Dermis blood vessel endothelial cell (primary cell): ENCODE measurements around the gene DGKD. TPM values are rescaled to one million over a fixed set of nuclear protein-coding genes. Genes with fewer than 3 reads are reported as not detected.
A peak's percentile ranks its signal among the peaks of the same experiment; 100 is the strongest.

Source experiments
- DNase-seq: peaks from one replicate; pipeline ENCODE4 v3.0.0; 2010
- total RNA-seq: library from RNA; depleted of rRNA; stranded (reverse); fragments of >200 nt; gene quantifications from 2 replicates; pipeline ENCODE4 v1.2.3, GENCODE V29; 2014

The DGKD gene
- total RNA-seq, 1 donor from 2014 or later: 12.3 TPM

DNA sequence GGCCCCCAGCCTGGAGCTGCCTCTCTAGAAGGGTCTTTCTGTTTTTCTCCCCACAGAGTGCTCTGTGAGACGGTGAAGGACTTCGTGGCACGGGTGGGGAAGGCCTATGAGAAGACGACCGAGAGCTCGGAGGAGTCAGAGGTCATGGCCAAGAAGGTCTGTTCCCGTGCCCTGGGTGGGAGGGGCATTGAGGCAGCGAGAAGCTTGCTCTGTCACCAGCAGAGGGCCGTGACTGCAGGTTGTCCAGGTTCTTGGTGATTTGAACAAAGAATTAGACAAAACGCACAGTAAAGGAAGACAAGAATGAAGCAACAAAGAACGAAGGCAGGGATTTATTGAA is 93.9 kb downstream of the DGKD start:
- peak; percentile 32 for DNase-seq

- no peak for DNase-seq
These were observed 94.3 kb downstream of the DGKD start for GRCh38 chr2:233448575-233448974.

DNA sequence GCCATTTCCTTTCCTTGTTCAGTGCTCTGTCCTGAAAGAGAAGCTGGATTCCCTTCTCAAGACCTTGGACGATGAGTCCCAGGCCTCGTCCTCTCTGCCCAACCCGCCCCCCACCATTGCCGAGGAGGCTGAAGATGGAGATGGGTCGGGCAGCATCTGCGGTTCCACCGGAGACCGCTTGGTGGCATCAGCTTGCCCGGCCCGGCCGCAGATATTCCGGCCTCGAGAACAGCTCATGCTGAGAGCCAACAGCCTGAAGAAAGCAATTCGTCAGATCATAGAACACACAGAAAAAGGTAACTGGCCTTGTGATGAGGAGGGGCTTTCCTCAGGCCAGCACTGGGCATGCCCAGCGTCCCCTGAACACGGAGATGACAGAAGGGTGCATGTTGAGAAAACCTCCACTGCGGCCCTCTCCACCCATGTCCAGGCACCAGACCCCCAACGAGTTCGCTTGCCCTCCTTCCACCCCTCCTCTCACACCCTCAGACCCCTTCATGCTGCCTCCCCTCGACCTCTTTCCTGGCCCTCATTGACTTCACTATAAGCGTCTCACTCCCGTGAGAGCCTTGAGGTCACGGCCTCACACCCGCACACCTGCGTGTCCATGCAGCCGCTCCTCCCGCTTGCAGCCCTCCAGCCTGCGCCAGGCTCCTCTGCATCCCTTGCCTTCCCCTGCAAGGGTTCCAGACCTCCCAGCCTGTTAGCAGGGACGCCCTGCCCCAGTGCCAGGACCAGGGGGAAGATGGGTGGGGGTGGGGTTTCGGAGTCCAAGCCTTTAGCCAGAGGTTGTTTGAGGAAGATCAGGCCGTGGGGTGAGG is 95.0 kb downstream of the DGKD start:
- peak; percentile 70 for DNase-seq

DNA sequence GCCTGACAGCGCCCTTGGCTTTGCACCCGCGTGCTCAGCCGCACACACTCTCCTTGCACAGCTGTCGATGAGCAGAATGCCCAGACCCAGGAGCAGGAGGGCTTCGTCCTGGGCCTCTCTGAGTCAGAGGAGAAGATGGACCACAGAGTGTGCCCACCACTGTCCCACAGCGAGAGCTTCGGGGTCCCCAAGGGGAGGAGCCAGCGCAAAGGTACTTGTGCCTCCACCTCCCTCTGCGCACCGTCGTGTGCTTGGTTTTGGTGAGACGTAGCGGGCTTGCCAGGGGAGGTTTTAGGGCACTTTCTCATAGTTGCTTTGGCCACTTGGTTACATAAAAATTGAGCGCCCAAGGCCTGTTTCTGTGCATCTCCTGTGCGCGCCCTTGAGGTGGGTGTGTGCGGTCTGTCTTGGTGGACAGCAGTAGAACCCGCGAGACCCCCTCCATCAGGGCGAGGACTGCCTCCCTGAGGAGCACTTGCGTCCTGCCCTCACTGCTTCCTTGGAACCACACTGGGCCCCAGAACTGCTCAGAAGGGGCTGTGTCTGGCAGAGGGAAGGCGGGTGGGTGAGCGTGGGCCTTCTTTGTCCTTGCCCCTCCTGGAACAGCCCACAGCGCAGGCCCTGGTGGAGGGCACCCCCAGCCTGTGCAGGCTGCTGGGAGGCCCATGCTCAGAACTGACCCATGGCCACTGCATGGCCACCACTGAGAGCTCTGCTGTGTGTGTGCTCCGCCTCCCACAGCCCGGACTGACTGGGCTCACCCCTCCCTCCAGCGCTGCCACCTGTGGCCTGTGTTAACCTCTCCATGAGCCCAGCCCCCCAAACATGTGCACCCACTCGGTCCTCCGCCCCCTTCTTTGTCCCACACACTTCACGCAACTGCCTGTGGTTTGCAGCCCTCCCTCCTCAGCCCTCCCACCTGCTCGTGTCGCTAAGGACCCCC is 95.9 kb downstream of the DGKD start:
- DNase-seq: no peak

GRCh38 chr2:233450864-233451575 is 96.7 kb downstream of the DGKD start:
- no peak for DNase-seq

- no peak for DNase-seq
These were observed 97.7 kb downstream of the DGKD start for GRCh38 chr2:233451950-233452349.

DNA sequence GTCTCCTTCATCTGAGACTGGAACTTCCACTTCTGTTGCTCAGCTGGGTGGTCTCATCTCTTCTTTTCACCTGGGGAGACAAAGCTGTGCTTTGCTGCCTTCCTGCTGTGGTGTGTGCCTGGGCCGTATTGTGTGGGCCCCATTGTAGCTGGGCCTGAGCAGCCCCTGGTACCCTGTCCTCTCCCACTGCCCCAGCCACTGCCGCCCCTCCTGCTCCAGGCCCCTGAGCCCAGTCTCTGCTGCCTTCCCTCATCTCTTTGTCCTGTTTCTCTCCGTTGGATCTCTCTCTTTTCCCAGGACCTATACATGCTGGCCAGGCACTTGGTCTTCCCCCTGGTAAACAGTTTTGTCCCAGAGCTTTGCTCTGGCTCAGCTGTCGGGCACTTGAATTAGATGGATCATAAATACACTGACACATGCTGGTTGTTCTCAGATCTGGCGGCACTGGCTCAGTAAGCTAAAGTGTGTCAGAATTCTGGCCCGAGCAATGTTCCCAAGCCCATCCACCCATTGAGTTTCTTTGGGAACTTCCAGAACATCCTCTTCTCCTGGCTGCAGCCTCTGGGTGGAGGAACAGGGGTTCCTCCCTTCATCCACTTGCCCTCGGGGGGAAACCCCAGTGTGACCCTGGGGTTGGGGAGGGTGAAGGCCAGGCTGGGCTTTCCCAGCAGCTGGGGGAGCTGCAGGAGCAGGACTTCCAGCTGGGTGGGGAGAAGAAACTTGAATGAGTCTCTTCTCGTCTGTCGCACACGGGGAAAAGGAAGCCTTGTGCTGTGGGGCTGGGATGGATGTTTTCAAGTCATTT is 99.0 kb downstream of the DGKD start:
- no peak for DNase-seq

DNA sequence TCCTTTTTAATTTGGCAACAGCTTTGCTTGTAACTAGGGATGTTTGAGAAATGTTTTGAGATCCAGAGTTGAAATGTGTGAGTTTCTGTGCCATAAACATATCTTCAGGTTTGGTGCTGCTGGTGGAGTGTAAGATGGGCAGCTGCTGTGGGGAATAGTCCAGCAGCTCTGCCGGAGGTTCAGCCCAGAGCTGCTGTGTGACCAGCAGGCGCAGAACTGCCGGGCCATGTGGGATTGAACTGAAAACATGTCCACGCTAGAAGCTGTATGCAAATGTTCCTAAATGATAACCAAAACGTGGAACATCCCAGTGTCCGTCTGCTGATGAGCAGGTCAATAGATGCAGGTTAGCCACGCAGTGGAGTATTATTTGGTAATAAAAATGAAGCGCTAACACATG is 99.6 kb downstream of the DGKD start:
- no peak for DNase-seq

DNA sequence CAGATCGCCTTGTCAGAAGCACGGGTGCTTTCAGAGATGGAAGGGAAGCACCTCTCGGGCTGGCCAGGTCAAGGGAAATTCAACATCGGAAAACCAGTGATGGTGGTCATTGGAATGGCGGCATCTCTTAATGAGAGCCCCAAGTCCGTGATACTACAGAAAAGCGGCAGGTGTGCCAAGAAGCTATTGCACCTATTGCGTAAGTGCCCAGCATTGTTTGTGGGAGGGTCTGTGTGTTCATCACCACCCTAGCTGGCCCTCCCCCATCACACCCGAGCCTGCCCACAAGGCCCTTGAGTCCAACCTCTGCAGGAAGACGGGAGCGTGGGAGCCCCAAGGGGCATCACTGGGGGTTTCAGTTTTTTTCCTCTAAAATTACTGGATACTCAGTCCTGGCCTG is 100.7 kb downstream of the DGKD start:
- no peak for DNase-seq

GRCh38 chr2:233455491-233455890 is 101.2 kb downstream of the DGKD start:
- DNase-seq: no peak

- DNase-seq: no peak
These were observed 101.8 kb downstream of the DGKD start for GRCh38 chr2:233456111-233456510.

DNA sequence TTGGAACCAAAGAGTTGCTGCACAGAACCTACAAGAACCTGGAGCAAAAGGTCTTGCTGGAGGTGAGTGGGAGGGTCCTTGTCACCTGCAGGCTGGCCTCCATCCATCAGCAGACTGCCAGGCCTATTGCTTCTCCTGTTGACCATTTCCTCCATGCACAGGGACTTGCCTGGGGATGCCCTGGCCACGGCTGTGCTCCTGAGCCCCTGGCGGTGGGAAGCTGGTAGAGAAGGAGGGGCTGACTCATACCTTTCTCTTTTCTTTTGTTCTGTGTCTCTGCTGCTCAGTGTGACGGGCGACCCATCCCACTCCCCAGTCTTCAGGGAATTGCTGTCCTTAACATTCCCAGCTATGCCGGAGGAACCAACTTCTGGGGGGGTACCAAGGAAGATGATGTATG is 102.6 kb downstream of the DGKD start:
- DNase-seq: no peak

- DNase-seq: no peak
These were observed 103.1 kb downstream of the DGKD start for GRCh38 chr2:233457356-233457755.

- DNase-seq: no peak
These were observed 103.8 kb downstream of the DGKD start for GRCh38 chr2:233458031-233458610.

- DNase-seq: no peak
These were observed 104.5 kb downstream of the DGKD start for GRCh38 chr2:233458826-233459225.

DNA sequence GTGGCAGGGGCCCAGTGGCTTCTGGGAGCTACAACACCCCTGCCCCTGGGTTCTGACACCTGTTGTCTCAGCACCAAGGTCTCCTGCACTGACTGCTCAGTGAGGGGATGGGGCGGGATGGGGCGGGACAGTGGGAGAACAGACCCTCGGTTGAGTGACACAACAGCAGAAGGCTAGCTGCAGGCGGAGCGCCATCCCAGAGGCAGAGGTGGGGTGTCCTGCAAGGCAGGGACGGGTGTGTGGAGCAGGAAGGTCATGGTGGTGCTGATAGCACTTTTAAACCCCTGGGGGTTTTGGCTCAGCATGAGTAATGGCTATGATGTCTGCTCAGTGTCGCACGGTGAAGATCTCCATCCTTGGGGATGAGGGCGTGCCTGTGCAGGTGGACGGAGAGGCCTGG is 105.1 kb downstream of the DGKD start:
- no peak for DNase-seq

GRCh38 chr2:233460726-233461441 is 106.6 kb downstream of the DGKD start:
- no peak for DNase-seq

GRCh38 chr2:233461481-233461891 is 107.2 kb downstream of the DGKD start:
- DNase-seq: no peak

DNA sequence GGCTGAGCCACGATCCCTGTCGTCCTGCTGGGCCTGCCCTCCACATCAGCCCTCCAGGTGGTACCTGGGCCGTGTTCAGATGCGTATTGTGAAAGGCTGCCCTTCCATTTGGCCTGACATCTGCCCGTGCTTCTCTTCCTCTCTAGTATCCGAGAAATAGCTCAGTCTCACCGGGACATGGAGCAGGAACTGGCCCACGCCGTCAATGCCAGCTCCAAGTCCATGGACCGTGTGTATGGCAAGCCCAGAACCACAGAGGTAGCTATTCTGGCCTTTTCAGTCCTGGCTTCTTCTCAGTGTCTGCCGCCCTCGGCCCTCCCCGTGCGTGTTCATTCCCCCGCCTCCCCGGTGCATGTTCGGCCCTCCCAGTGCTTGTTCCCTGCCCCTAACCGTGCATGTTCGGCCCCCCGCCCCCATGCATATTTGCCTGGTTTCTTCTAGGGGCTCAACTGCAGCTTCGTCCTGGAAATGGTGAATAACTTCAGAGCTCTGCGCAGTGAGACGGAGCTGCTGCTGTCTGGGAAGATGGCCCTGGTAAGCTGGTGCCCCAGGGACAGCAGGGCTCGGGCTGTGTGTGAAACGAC is 108.0 kb downstream of the DGKD start:
- DNase-seq: no peak

DNA sequence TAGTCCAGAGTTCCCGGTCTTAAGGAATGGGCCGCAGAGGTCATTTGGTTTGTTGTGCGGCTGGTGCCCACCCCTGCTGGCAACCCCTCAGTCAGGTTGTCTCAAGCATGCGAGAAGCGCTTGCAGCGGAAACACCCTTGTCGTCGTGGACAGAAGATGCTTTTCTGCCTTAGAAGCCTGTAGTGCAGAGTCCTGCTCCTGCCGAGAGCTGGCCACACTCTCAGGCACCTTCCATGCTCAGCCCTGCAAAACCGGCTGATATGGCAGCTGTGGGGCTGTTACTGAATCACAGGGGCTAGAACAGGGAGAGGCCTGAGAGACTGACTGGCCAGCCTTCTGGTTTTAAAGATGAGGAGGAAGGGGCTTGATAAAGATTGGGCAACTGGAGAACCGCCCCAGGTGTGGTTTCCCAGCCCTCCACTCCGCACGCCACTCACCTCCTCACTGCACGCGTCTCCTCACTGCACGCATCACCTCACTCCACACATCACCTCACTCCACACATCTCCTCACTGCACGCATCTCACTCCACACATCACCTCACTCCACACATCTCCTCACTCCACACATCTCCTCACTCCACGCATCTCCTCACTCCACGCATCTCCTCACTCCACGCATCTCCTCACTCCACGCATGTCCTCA is 108.7 kb downstream of the DGKD start:
- DNase-seq: no peak
